ENCODE measurements around the gene ARMC2. TPM values are rescaled to one million over a fixed set of nuclear protein-coding genes. Genes with fewer than 3 reads are reported as not detected.

ARMC2 gene
- total RNA-seq, 1 donor from 2014 or later, result 10.1 TPM

GRCh38 chr6:108896111-108896661 lies 48.0 kb downstream of the ARMC2 start:
- no peak overlapping the region for H3K4me3 Mint-ChIP-seq
- no peaks in the 10 kb centered on the region for H3K9me3 Mint-ChIP-seq
- H3K36me3 Mint-ChIP-seq (ENCODE audit: low read depth), result no peaks in the 10 kb centered on the region
- DNase-seq (ENCODE audit: low read depth, low spot score), result no peak
- TF ChIP-seq CTCF (conservative IDR thresholded peaks at IDR 0.05), result no peak
- no peak overlapping the region for H3K27ac Mint-ChIP-seq (ENCODE audit: unreplicated experiment)
- peaks cover 6% of the 10 kb centered on the region for H3K4me1 Mint-ChIP-seq
- no peaks in the 10 kb centered on the region for H3K27me3 Mint-ChIP-seq (ENCODE audit: low read depth)

- Mint-ChIP-seq H3K27ac (ENCODE audit: unreplicated experiment) (peak overlapping the region; percentile 13), H3K27me3 (ENCODE audit: low read depth) (no peaks in the 10 kb centered on the region), H3K4me1 (peaks cover 11% of the 10 kb centered on the region), H3K9me3 (no peaks in the 10 kb centered on the region), H3K4me3 (no peak overlapping the region), H3K36me3 (ENCODE audit: low read depth) (no peaks in the 10 kb centered on the region)
- no peak for DNase-seq (ENCODE audit: low read depth, low spot score)
- TF ChIP-seq CTCF (conservative IDR thresholded peaks at IDR 0.05), result no peak
Measured at GRCh38 chr6:108897371-108897770, 49.1 kb downstream of the ARMC2 start.

GRCh38 chr6:108902382-108902792 lies 54.2 kb downstream of the ARMC2 start:
- Mint-ChIP-seq H3K27ac (ENCODE audit: unreplicated experiment) (peak overlapping the region; percentile 28), H3K27me3 (ENCODE audit: low read depth) (no peaks in the 10 kb centered on the region), H3K9me3 (no peaks in the 10 kb centered on the region), H3K4me1 (peaks cover 6% of the 10 kb centered on the region), H3K36me3 (ENCODE audit: low read depth) (no peaks in the 10 kb centered on the region), H3K4me3 (no peak overlapping the region)
- DNase-seq (ENCODE audit: low read depth, low spot score), result no peak
- TF ChIP-seq CTCF (conservative IDR thresholded peaks at IDR 0.05), result no peak

- no peak for DNase-seq (ENCODE audit: low read depth, low spot score)
- Mint-ChIP-seq H3K9me3 (no peaks in the 10 kb centered on the region), H3K36me3 (ENCODE audit: low read depth) (no peaks in the 10 kb centered on the region), H3K4me3 (no peak overlapping the region), H3K27ac (ENCODE audit: unreplicated experiment) (no peak overlapping the region), H3K27me3 (ENCODE audit: low read depth) (no peaks in the 10 kb centered on the region), H3K4me1 (peaks cover 6% of the 10 kb centered on the region)
- TF ChIP-seq CTCF (conservative IDR thresholded peaks at IDR 0.05), result no peak
Measured at GRCh38 chr6:108903796-108904195, 55.6 kb downstream of the ARMC2 start.

GRCh38 chr6:108904741-108905140 lies 56.5 kb downstream of the ARMC2 start:
- Mint-ChIP-seq H3K4me3 (no peak overlapping the region), H3K9me3 (no peaks in the 10 kb centered on the region), H3K4me1 (peaks cover 6% of the 10 kb centered on the region), H3K36me3 (ENCODE audit: low read depth) (no peaks in the 10 kb centered on the region), H3K27me3 (ENCODE audit: low read depth) (no peaks in the 10 kb centered on the region), H3K27ac (ENCODE audit: unreplicated experiment) (no peak overlapping the region)
- no peak for DNase-seq (ENCODE audit: low read depth, low spot score)
- no peak for TF ChIP-seq CTCF (conservative IDR thresholded peaks at IDR 0.05)

Data from neural crest cell (in vitro differentiated cells).